HCT116 (cell line): Measurements from ENCODE around the gene IL15RA. TPM values are rescaled to one million over a fixed set of nuclear protein-coding genes. Genes with fewer than 3 reads are reported as not detected.
"Not testable (repeated sequence)": the region's sequence is repeated elsewhere in the genome, so short reads cannot be mapped to it uniquely, and the experiment has no call there.

Experiments used
- ATAC-seq: fragments of 200-7000 bp; cut with Tn5 transposase; 2 replicates; pipeline ENCODE4 v1.9.1; 2020; ENCODE audit warnings: mild to moderate bottlenecking, moderate library complexity
- BruUV-seq: library from RNA; stranded (reverse); fragments of 400-500 nt; replicated peaks from 2 replicates; lab custom pipeline; 2021; lab: Mats Ljungman, UMichigan
- CTCF ChIA-PET: fragments of 300-600 bp; sonication (Branson Sonifier 250); formaldehyde crosslinking; loops from one replicate; lab custom pipeline; 2021; ENCODE audit warnings: antibody characterized with exemption; lab: Charles Lee
- POLR2A ChIA-PET: fragments of 300-600, 350-600 bp; sonication (Branson Sonifier 250); formaldehyde crosslinking; loops from one replicate; lab custom pipeline; 2021; ENCODE audit warnings: antibody characterized with exemption; lab: Charles Lee
- RAD21 ChIA-PET, 2 experiments: fragments of 300-600 bp; sonication (Branson Sonifier 250); formaldehyde crosslinking; loops; one replicate each; lab custom pipeline; 2023; ENCODE audit warnings: low total read pairs in 2 of 2; ENCODE audit not compliant: uncharacterized antibody in 2 of 2, unreplicated experiment in 2 of 2, low non-redundant PET in 1 of 2; lab: Charles Lee
- DNase-seq: peaks from one replicate; pipeline ENCODE4 v3.0.0-alpha.2; 2010; ENCODE audit warnings: low read depth, low spot score
- H2AFZ ChIP-seq: fragments of 200-600 bp; shearing (Covaris generic), sonication (generic); 2 replicates; pipeline ENCODE4 v1.6.1; 2017; ENCODE audit warnings: low read depth, mixed run types, mixed read lengths, antibody characterized with exemption, low read length; ENCODE audit not compliant: poor library complexity, severe bottlenecking
- H3K27ac ChIP-seq: 2 replicates; pipeline ENCODE4 v1.5.1; 2012; ENCODE audit warnings: low read depth, low read length
- H3K27me3 ChIP-seq: fragments of 200-600 bp; sonication (generic); 2 replicates; pipeline ENCODE4 v1.6.1; 2016; ENCODE audit warnings: mixed run types, low read length, mixed read lengths; ENCODE audit not compliant: insufficient read depth
- H3K36me3 ChIP-seq, 2 experiments: fragments of 200-500 bp in 1 of 2; fragments of 200-600 bp in 1 of 2; sonication (Bioruptor generic) in 1 of 2; sonication (generic) in 1 of 2; 2 replicates each; pipeline versions ENCODE4 v1.5.1 to v1.6.1; 2014 to 2016; ENCODE audit warnings: low read length in 2 of 2, inconsistent platforms in 1 of 2, mixed read lengths in 1 of 2, mixed run types in 1 of 2; ENCODE audit not compliant: insufficient read depth in 2 of 2, control insufficient read depth in 1 of 2
- H3K4me1 ChIP-seq, 2 experiments: fragments of 200-600 bp in 1 of 2; sonication (generic) in 1 of 2; 2 replicates each; pipeline versions ENCODE4 v1.5.1 to v1.6.1; 2012 to 2017; ENCODE audit warnings: low read length in 2 of 2, inconsistent platforms in 1 of 2, mild to moderate bottlenecking in 1 of 2, mixed read lengths in 1 of 2, mixed run types in 1 of 2, moderate library complexity in 1 of 2; ENCODE audit not compliant: insufficient read depth in 2 of 2, control insufficient read depth in 1 of 2
- H3K4me2 ChIP-seq: fragments of 200-600 bp; sonication (generic); 2 replicates; pipeline ENCODE4 v1.6.1; 2017; ENCODE audit warnings: mixed run types, low read length, mixed read lengths
- H3K4me3 ChIP-seq, 2 experiments: fragments of 200-600 bp in 1 of 2; sonication (generic) in 1 of 2; replicated peaks in 1 of 2; 2 replicates each; pipeline ENCODE4 v1.5.1; 2011 to 2016; ENCODE audit warnings: low read length in 2 of 2, control low read depth in 1 of 2, low read depth in 1 of 2, mild to moderate bottlenecking in 1 of 2, mixed read lengths in 1 of 2, mixed run types in 1 of 2
- H3K79me2 ChIP-seq: fragments of 200-600 bp; sonication (generic); 2 replicates; pipeline ENCODE4 v1.6.1; 2017; ENCODE audit warnings: mild to moderate bottlenecking, mixed run types, low read length, moderate library complexity, mixed read lengths; ENCODE audit not compliant: insufficient read depth
- H3K9ac ChIP-seq: fragments of 200-600 bp; sonication (generic); 2 replicates; pipeline ENCODE4 v1.6.1; 2016; ENCODE audit warnings: low read length, mixed read lengths
- H3K9me2 ChIP-seq: fragments of 200-600 bp; sonication (generic), shearing (Covaris generic); 2 replicates; pipeline ENCODE4 v1.6.1; 2017; ENCODE audit warnings: mixed run types, mild to moderate bottlenecking, moderate library complexity; ENCODE audit not compliant: insufficient read depth
- H3K9me3 ChIP-seq, 2 experiments: fragments of 200-500 bp in 1 of 2; fragments of 200-600 bp in 1 of 2; sonication (Bioruptor generic) in 1 of 2; sonication (generic) in 1 of 2; 2 replicates each; pipeline ENCODE4 v1.6.1; 2014 to 2017; ENCODE audit warnings: low read length in 2 of 2, mixed read lengths in 2 of 2, inconsistent platforms in 1 of 2, low read depth in 1 of 2, mild to moderate bottlenecking in 1 of 2, mixed run types in 1 of 2, moderate library complexity in 1 of 2; ENCODE audit not compliant: control insufficient read depth in 1 of 2, insufficient read depth in 1 of 2
- H4K20me1 ChIP-seq: fragments of 200-600 bp; sonication (generic), shearing (Covaris generic); 2 replicates; pipeline ENCODE4 v1.6.1; 2017; ENCODE audit warnings: mixed run types, mild to moderate bottlenecking, moderate library complexity; ENCODE audit not compliant: insufficient read depth
- CTCF ChIP-seq, 3 experiments: fragments of 200-600 bp in 1 of 3; sonication (generic) in 1 of 3; IDR thresholded peaks in 2 of 3; conservative IDR thresholded peaks in 1 of 3; 2 replicates each; pipeline ENCODE4 v1.5.1; 2012 to 2017; ENCODE audit warnings: low read depth in 2 of 3, low read length in 2 of 3, antibody characterized with exemption in 1 of 3, borderline replicate concordance in 1 of 3, control low read depth in 1 of 3, mild to moderate bottlenecking in 1 of 3, mixed read lengths in 1 of 3, mixed run types in 1 of 3, moderate library complexity in 1 of 3; ENCODE audit not compliant: insufficient read depth in 1 of 3
- SRF ChIP-seq: IDR thresholded peaks from 2 replicates; pipeline ENCODE4 v1.6.1; 2012; ENCODE audit warnings: low read depth
- TCF7L2 ChIP-seq: IDR thresholded peaks from 2 replicates; pipeline ENCODE4 v1.7.0; 2011; ENCODE audit warnings: borderline replicate concordance, inconsistent platforms; ENCODE audit not compliant: insufficient read depth, insufficient read length; ENCODE audit errors: extremely low read depth
- YY1 ChIP-seq: IDR thresholded peaks from 2 replicates; pipeline ENCODE4 v1.6.1; 2011; ENCODE audit warnings: low read length, low read depth, moderate library complexity, mild to moderate bottlenecking; ENCODE audit not compliant: insufficient replicate concordance; ENCODE audit errors: extremely low read depth
- ZNF274 ChIP-seq: fragments of 200-500 bp; sonication (Bioruptor generic); IDR thresholded peaks from 2 replicates; pipeline ENCODE4 v1.6.1; 2014; ENCODE audit warnings: mild to moderate bottlenecking, low read depth, low read length, inconsistent platforms
- intact Hi-C: fragments of 100-400 bp; cut with micrococcal nuclease; formaldehyde crosslinking; loops from 2 replicates; pipeline ENCODE4 v1.10.0; 2022
- total RNA-seq: library from RNA; stranded (reverse); gene quantifications from one replicate; pipeline ENCODE4 v1.2.1, GENCODE V29; 2021; ENCODE audit not compliant: unreplicated experiment

Gene IL15RA
- total RNA-seq, 1 experiment from 2014 or later, result 10.5 TPM

- POLR2A ChIA-PET, result no interaction called here
- H3K9ac ChIP-seq, result no peak overlapping the region
- peaks cover 4 to 9% of the 10 kb centered on the region in 2 experiments for H3K4me1 ChIP-seq
- no peaks in the 10 kb centered on the region for H3K79me2 ChIP-seq
- intact Hi-C loops, result no loop called here
- H3K36me3 ChIP-seq, result no peaks in the 10 kb centered on the region
- no TSS peak for BruUV-seq
- RAD21 ChIA-PET, result no interaction called here
- H4K20me1 ChIP-seq, result no peaks in the 10 kb centered on the region
- no peaks in the 10 kb centered on the region for H3K27me3 ChIP-seq
- DNase-seq, result no peak
- CTCF ChIA-PET, result no interaction called here
- no peak overlapping the region for H3K4me3 ChIP-seq
- H3K27ac ChIP-seq, result no peak overlapping the region
- no peaks in the 10 kb centered on the region for H3K9me3 ChIP-seq
- H3K4me2 ChIP-seq, result no peak overlapping the region
- H2AFZ ChIP-seq, result no peak overlapping the region
- H3K9me2 ChIP-seq, result no peaks in the 10 kb centered on the region
- TF ChIP-seq TCF7L2, result no peak
- TF ChIP-seq ZNF274, result no peak
- TF ChIP-seq SRF, result no peak
- no peak for TF ChIP-seq CTCF (IDR thresholded peaks at IDR 0.05 in 2 of 3, conservative IDR thresholded peaks at IDR 0.05 in 1 of 3; ENCODE audit: borderline replicate concordance in 1 of 3, insufficient read depth in 1 of 3, low read depth in 2 of 3, low read length in 2 of 3)
- no peak for TF ChIP-seq YY1
- TF ChIP-seq, all 23 proteins: peak for 0
- no peak for ATAC-seq
Measured at GRCh38 chr10:5963071-5963470, 14.3 kb downstream of the IL15RA start.

- CTCF ChIA-PET, H3K27me3 ChIP-seq, intact Hi-C loops, H3K36me3 ChIP-seq, BruUV-seq, H4K20me1 ChIP-seq, H3K4me2 ChIP-seq, H3K4me3 ChIP-seq, H3K9ac ChIP-seq, H3K27ac ChIP-seq, H2AFZ ChIP-seq, RAD21 ChIA-PET, POLR2A ChIA-PET, H3K79me2 ChIP-seq, ATAC-seq, H3K9me2 ChIP-seq, H3K9me3 ChIP-seq, DNase-seq, H3K4me1 ChIP-seq: not testable (repeated sequence)
Measured at GRCh38 chr10:5962358-5962940, 14.9 kb downstream of the IL15RA start.
